ENCODE measurements around the gene C3AR1.
A peak's percentile ranks its signal among the peaks of the same experiment; 100 is the strongest.

DNA sequence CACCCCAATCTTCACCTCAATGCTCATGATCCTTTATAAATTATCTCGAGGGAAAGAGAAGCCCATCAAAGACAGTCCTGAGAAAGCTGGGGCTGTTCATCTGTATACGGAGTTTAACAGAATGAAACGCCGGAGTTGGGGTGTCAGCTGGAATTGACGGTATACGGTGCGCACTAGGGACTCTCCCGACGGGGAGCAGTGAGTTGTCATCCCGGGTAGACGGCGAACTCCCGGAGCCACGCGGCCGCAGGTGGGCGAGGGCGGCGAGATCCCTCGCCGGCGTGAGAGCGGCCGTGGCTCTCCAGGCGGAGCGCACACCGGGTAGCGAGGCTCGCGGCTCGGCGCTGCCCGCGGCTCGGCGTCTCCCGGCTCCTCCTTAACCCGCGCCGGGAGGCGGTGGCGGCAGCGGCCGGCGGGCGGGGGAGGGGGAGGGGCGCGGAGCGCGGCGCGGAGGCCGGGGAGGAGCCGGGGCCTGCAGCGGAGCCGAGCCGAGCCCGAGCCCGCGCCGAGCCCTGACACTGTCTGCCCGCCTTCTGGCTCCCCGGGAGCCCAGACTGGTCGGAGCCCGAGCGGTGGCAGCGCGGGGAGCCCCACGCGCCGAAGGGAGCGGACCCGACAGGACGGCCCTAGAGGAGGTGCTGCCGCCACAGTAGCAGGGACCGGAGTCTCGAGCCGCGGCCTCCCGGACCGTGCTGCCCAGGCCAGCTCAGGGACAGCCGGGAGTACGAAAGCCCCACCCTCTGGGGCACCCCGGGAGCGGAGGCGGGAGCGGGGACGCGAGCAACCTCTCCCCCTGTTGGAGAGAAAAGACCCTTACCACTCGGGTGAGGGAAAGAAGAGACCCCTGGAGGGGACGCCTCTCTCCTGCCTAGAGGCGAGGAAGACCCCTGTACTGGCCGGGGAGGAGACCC lies 33.7 kb downstream of the C3AR1 start, which contains the start of gene FOXJ2:
- TF ChIP-seq, protein P1, sequence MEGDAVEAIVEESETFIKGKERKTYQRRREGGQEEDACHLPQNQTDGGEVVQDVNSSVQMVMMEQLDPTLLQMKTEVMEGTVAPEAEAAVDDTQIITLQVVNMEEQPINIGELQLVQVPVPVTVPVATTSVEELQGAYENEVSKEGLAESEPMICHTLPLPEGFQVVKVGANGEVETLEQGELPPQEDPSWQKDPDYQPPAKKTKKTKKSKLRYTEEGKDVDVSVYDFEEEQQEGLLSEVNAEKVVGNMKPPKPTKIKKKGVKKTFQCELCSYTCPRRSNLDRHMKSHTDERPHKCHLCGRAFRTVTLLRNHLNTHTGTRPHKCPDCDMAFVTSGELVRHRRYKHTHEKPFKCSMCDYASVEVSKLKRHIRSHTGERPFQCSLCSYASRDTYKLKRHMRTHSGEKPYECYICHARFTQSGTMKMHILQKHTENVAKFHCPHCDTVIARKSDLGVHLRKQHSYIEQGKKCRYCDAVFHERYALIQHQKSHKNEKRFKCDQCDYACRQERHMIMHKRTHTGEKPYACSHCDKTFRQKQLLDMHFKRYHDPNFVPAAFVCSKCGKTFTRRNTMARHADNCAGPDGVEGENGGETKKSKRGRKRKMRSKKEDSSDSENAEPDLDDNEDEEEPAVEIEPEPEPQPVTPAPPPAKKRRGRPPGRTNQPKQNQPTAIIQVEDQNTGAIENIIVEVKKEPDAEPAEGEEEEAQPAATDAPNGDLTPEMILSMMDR (conservative IDR thresholded peaks at IDR 0.05; ENCODE audit: low read length): peak; percentile 34; the same call in 1 of the 2 replicates
- TF ChIP-seq EZH2phosphoT487 (IDR thresholded peaks at IDR 0.05; ENCODE audit: borderline replicate concordance, low read depth, low read length): no peak
